ENCODE measurements around the gene LRP2BP.

Gene LRP2BP

DNA sequence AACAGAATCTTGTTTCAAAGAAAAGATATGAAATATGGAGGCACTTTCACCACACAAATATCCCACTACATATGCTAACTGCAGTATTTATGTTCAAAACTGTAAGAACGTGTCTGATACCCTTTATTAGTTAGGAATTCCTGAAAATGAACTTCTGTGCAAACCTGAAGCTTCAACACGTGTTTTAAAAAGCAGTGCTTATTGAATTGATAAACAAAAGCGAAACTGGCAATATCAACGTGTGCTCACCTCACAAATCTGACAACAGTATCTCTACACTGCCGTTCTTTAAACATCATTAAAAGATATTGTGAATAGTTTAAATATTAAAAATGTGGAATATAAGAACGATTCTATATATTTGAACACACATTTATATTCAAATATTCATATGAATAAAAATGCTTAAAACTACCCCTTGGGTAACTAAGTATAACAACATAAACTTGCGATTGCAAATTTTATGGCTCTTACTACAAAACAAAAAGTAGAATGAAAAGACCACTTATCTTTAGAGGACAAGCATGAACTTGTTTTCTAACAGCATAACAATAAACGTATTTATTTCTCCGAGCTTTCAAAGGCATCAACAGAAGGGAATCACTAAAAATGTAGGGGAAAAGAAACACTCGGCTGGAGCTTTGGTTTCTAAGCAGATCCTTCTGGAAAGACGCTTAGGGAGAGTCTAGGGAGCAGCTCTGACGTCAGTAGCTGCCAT, at the start of gene LRP2BP:
LRP2BP (minus strand) TSS at position 687 of the 718 bp plus-strand sequence. CDS start 17,738 bp downstream, outside the sequence.
- H3K4me3 ChIP-seq (ENCODE audit: low read depth, low read length) = peak within 1 kb of the TSS; percentile 59
- no peak for DNase-seq (ENCODE audit: low read depth)
- no peak for TF ChIP-seq CTCF (IDR thresholded peaks at IDR 0.05; ENCODE audit: control insufficient read depth, extremely low read depth, insufficient read depth)

DNA sequence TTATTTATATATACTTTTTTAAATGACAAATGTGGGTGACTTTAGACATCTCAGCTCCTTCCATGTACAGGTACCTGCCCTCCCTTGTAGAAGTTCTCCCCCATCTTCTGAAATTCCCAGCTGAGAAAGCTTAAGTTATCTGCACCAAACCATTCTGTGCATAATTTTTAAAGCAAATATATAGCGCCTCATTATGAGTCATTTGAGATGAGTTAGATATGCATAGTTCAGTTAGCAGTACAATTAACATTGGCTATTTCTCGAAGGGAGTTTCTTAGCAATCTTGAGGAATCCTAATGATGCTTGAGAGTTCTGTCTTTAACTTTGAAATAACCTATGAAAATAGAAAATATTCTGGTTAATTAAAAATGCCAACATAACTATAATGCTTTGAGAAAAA, 49.5 kb upstream of the LRP2BP start:
- no peak overlapping the region for H3K4me3 ChIP-seq (ENCODE audit: low read depth, low read length)
- no peak for TF ChIP-seq CTCF (IDR thresholded peaks at IDR 0.05; ENCODE audit: control insufficient read depth, extremely low read depth, insufficient read depth)
- no peak for DNase-seq (ENCODE audit: low read depth)

GRCh38 chr4:185441479-185441878, 45.8 kb upstream of the LRP2BP start:
- no peak for DNase-seq (ENCODE audit: low read depth)
- TF ChIP-seq CTCF (IDR thresholded peaks at IDR 0.05; ENCODE audit: control insufficient read depth, extremely low read depth, insufficient read depth) = no peak
- no peak overlapping the region for H3K4me3 ChIP-seq (ENCODE audit: low read depth, low read length)

GRCh38 chr4:185437809-185438208, 42.1 kb upstream of the LRP2BP start:
- no peak for DNase-seq (ENCODE audit: low read depth)
- TF ChIP-seq CTCF (IDR thresholded peaks at IDR 0.05; ENCODE audit: control insufficient read depth, extremely low read depth, insufficient read depth) = no peak
- H3K4me3 ChIP-seq (ENCODE audit: low read depth, low read length) = no peak overlapping the region

DNA sequence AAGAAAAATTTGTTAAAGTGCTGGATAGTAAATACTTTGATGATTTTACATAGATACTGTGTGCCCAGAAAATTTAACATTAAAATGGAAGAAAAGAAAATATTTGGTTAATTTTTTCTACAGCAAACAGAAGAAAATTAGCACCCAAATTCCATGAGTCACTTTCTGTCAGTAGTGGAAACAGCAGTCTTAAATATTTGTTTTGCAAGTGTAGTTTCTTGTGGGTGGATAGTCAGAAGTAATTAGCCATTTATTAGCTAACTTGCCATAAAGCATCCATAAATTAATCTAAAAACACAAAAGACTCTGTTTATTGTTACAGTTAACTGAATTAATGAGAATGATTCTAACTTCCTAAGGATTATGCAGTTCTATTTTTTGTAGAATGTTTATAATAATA, 39.7 kb upstream of the LRP2BP start:
- H3K4me3 ChIP-seq (ENCODE audit: low read depth, low read length) = no peak overlapping the region
- DNase-seq (ENCODE audit: low read depth) = no peak
- TF ChIP-seq CTCF (IDR thresholded peaks at IDR 0.05; ENCODE audit: control insufficient read depth, extremely low read depth, insufficient read depth) = no peak

- no peak overlapping the region for H3K4me3 ChIP-seq (ENCODE audit: low read depth, low read length)
- TF ChIP-seq CTCF (IDR thresholded peaks at IDR 0.05; ENCODE audit: control insufficient read depth, extremely low read depth, insufficient read depth) = no peak
- DNase-seq (ENCODE audit: low read depth) = no peak
Measured at GRCh38 chr4:185429660-185430059, 33.9 kb upstream of the LRP2BP start.

Data from LNCaP clone FGC (cell line).